Osteoblast (primary cell): ENCODE measurements around the gene RYR3. TPM values are rescaled to one million over a fixed set of nuclear protein-coding genes. Genes with fewer than 3 reads are reported as not detected.

Experiments used
- DNase-seq: peaks from one replicate; pipeline ENCODE4 v3.0.0; 2011; ENCODE audit warnings: low spot score, mixed read lengths; ENCODE audit not compliant: insufficient read length; ENCODE audit errors: missing footprints
- H2AFZ ChIP-seq: 2 replicates; pipeline ENCODE4 v1.6.0; 2011; ENCODE audit warnings: mild to moderate bottlenecking, low read length
- H3K27ac ChIP-seq: 2 replicates; pipeline ENCODE4 v1.5.1; 2011; ENCODE audit warnings: mild to moderate bottlenecking, low read depth, low read length, moderate library complexity
- H3K27me3 ChIP-seq: 2 replicates; pipeline ENCODE4 v1.6.0; 2012; ENCODE audit warnings: mild to moderate bottlenecking, control low read depth, inconsistent platforms, low read length, moderate library complexity; ENCODE audit not compliant: insufficient read depth
- H3K36me3 ChIP-seq: 2 replicates; pipeline ENCODE4 v1.5.1; 2011; ENCODE audit warnings: mild to moderate bottlenecking, low read length, control low read depth, moderate library complexity; ENCODE audit not compliant: insufficient read depth
- H3K4me1 ChIP-seq: 2 replicates; pipeline ENCODE4 v1.5.1; 2011; ENCODE audit warnings: mild to moderate bottlenecking, low read length, control low read depth, moderate library complexity; ENCODE audit not compliant: insufficient read depth
- H3K4me2 ChIP-seq: 2 replicates; pipeline ENCODE4 v1.6.0; 2011; ENCODE audit warnings: mild to moderate bottlenecking, low read length; ENCODE audit not compliant: insufficient read depth
- H3K4me3 ChIP-seq: fragments of 200-600 bp; sonication (generic); 3 replicates; pipeline ENCODE4 v1.5.1; 2012; ENCODE audit warnings: mild to moderate bottlenecking, low read length, inconsistent platforms; ENCODE audit not compliant: insufficient read depth
- H3K79me2 ChIP-seq: 2 replicates; pipeline ENCODE4 v1.6.0; 2012; ENCODE audit warnings: mild to moderate bottlenecking, low read length, control low read depth, inconsistent platforms; ENCODE audit not compliant: insufficient read depth
- H3K9me3 ChIP-seq: 2 replicates; pipeline ENCODE4 v1.5.1; 2011; ENCODE audit warnings: low read depth, low read length, control low read depth
- H4K20me1 ChIP-seq: 2 replicates; pipeline ENCODE4 v1.6.0; 2012; ENCODE audit warnings: mild to moderate bottlenecking, low read length, control low read depth; ENCODE audit not compliant: insufficient read depth
- CTCF ChIP-seq: IDR thresholded peaks from 2 replicates; pipeline ENCODE4 v1.5.1; 2011; ENCODE audit warnings: mild to moderate bottlenecking, low read depth, low read length, moderate library complexity; ENCODE audit errors: extremely low read depth
- total RNA-seq: library from RNA; depleted of rRNA; stranded (reverse); fragments of >200 nt; gene quantifications from 2 replicates; pipeline ENCODE4 v1.2.3, GENCODE V29; 2012

RYR3 gene
- total RNA-seq, 1 donor = not detected

- Histone ChIP-seq H3K4me2 (no peak overlapping the region), H3K4me3 (no peak overlapping the region), H4K20me1 (no peaks in the 10 kb centered on the region), H3K79me2 (no peaks in the 10 kb centered on the region), H2AFZ (no peak overlapping the region), H3K4me1 (no peaks in the 10 kb centered on the region), H3K27ac (no peak overlapping the region), H3K9me3 (no peaks in the 10 kb centered on the region), H3K36me3 (no peaks in the 10 kb centered on the region), H3K27me3 (peaks cover 7% of the 10 kb centered on the region)
- DNase-seq = no peak
- TF ChIP-seq CTCF = no peak
Measured at GRCh38 chr15:33846142-33846541, 535.4 kb downstream of the RYR3 start.

GRCh38 chr15:33846862-33847261 lies 536.1 kb downstream of the RYR3 start:
- Histone ChIP-seq H3K36me3 (no peaks in the 10 kb centered on the region), H3K9me3 (no peaks in the 10 kb centered on the region), H3K4me3 (no peak overlapping the region), H4K20me1 (no peaks in the 10 kb centered on the region), H3K4me2 (no peak overlapping the region), H3K79me2 (no peaks in the 10 kb centered on the region), H3K4me1 (peaks cover under 1% of the 10 kb centered on the region), H2AFZ (no peak overlapping the region), H3K27ac (no peak overlapping the region), H3K27me3 (peaks cover 7% of the 10 kb centered on the region)
- TF ChIP-seq CTCF = no peak
- no peak for DNase-seq

- no peak overlapping the region for H3K4me2 ChIP-seq
- H3K4me3 ChIP-seq = no peak overlapping the region
- H3K9me3 ChIP-seq = no peaks in the 10 kb centered on the region
- peaks cover 9% of the 10 kb centered on the region for H3K4me1 ChIP-seq
- H3K27me3 ChIP-seq = peaks cover 2% of the 10 kb centered on the region
- H3K36me3 ChIP-seq = no peaks in the 10 kb centered on the region
- H3K79me2 ChIP-seq = no peaks in the 10 kb centered on the region
- no peak for DNase-seq
- no peak for TF ChIP-seq CTCF
- no peaks in the 10 kb centered on the region for H4K20me1 ChIP-seq
- no peak overlapping the region for H3K27ac ChIP-seq
- H2AFZ ChIP-seq = no peak overlapping the region
Measured at GRCh38 chr15:33848011-33848410, 537.2 kb downstream of the RYR3 start.

GRCh38 chr15:33851079-33851478 lies 540.3 kb downstream of the RYR3 start:
- Histone ChIP-seq H3K4me3 (no peak overlapping the region), H3K36me3 (no peaks in the 10 kb centered on the region), H3K4me2 (no peak overlapping the region), H3K27ac (no peak overlapping the region), H3K4me1 (peaks cover 15% of the 10 kb centered on the region), H4K20me1 (no peaks in the 10 kb centered on the region), H2AFZ (no peak overlapping the region), H3K9me3 (no peaks in the 10 kb centered on the region), H3K27me3 (no peaks in the 10 kb centered on the region), H3K79me2 (no peaks in the 10 kb centered on the region)
- DNase-seq = no peak
- no peak for TF ChIP-seq CTCF
